ENCODE results near the gene DCDC2C.

GRCh38 chr2:3840611-3841155, 137.3 kb downstream of the DCDC2C start:
- TF ChIP-seq CTCF (IDR thresholded peaks at IDR 0.05): no peak
- no peak for TF ChIP-seq POLR2A (IDR thresholded peaks at IDR 0.05)
